Skin of body (tissue), 2 donors: ENCODE data around the gene KRT75. TPM values are rescaled to one million over a fixed set of nuclear protein-coding genes. Genes with fewer than 3 reads are reported as not detected.

ENCODE experiments used
- DNase-seq: peaks from one replicate; lab custom pipeline; 2025; lab: John Stamatoyannopoulos, UW
- total RNA-seq: library from RNA; depleted of rRNA; stranded (reverse); fragments of >200 nt; gene quantifications from one replicate; pipeline ENCODE4 v1.2.3, GENCODE V29; 2014

KRT75 gene
- total RNA-seq, 1 donor from 2014 or later, result 84.8 TPM

DNA sequence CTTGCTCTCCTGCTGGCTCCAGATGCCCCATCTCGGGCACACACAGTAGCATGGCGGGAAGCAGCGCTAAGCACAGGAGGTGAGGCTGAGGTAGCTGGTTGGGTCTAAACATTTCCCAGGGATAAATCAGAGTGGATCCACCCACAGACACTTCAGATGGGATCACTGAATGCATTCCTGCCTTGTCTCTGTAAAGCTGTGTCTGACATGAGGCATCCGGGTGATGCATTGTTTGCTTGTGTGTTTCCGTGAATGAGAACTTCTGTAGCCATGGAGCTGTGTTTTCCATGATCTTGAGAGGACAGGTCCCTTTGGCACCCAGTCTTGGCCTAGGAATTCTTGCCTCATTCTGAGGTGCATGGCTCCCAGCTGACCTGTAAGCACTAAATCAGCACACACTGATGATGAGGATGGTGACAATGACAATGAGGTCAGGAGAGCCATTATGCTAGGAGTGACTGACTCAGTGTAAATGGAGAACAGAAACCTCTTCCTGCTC lies 6.7 kb upstream of the KRT75 start:
- no peak for DNase-seq

DNA sequence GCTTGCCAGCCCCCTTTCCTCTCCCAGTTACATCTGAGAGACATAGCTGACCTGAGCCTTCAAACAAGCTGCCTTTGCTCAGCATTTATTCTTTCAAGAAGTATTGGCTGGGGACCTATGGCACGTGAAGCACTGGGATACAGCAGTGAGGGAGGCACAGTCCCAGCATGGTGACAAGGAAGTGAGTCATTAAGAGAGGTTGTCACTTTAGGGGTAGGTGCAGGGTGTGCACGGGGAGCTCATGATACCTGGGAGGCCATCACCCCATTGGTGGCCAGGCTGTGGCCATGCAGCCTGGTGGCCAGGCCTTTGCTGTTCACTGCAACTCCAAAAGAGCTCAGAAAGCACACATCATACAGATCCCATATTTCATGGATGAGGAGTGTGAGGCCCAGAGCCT lies 5.7 kb upstream of the KRT75 start:
- no peak for DNase-seq

DNA sequence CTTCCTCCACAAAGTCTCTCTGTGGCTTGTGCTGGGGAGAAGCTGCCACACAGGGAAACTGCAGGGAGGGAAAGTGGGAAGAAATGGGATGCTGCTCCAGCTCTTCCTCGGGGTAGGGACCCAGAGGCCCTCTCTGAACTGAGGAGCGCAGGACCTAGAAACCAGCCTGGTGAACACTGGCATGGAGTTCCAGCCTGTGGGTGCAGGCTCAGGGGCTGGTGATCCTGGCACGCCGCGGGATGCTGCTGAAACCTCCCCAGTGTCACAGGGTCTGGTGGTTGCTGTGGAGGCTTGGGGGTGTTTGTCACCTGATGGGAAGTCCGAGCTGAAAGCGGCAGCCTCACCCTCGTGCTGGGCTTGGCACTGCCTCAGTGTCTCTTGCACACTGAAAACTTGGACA lies 5.2 kb upstream of the KRT75 start:
- no peak for DNase-seq

DNA sequence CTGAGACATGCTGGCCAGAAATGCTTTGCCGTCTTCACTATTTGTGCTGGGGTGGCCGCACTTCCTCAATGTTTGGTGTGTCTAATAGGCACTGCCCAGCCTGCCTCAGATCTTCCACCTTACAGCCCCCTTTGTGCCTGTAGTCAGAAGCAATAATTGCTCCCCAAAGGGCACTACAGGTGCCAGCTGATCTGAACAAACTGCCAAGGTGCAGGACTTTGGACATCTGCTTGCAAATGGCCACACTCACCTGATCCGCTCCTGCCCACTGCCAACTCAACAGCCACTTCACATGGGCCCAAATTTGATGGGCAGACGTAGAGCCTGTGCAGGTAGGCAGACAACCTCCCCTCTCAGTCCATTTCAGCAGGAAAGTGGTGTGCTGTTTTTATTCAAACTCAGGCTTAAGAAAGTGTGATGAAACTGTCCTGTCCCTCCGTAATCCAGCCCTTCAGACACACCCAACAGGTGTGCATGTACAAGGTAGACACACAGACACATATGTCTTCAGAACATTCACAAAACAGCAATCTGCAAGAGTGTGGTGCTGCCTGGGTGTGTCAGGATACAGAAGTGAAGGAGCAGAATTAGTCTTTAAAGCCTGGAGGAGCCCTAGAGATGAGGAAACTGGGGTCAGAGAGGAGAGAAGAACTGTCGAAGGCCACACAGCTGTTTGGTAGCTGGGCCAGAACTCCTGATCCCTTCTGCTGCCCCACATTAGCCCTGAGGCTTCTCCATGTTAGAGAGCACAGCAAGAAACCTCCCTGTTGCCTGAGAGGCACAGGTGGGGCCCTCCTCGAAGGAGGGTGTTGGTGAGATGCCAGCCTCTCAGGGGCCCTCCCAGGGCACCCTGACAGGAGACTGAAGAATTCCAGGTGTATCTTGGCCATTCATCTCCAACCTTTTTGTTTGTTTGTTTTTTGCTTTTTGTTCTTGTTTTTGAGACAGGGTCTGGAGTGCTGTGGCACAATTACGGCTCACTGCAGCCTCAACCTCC lies 4.4 kb upstream of the KRT75 start:
- no peak for DNase-seq

DNA sequence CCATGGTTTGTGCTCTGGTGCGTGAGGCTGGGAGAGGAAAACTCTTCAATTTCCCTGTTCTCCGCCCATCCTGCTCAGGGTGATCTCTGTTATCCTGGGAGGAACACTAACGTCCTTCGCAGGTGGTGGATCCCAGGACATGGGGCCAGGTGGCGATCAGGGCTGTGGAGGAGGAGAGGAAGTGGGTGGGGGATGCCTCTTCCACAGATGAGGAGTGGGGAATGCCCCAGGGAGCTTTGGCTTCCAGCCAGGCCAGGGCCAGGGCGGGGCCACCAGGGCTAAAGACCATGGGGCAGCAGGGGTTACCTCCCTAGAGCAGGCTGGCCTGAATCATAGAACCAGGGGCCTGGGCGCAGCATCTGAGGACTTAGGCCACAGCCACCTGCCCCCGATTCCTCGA lies 3.3 kb upstream of the KRT75 start:
- DNase-seq, result no peak

DNA sequence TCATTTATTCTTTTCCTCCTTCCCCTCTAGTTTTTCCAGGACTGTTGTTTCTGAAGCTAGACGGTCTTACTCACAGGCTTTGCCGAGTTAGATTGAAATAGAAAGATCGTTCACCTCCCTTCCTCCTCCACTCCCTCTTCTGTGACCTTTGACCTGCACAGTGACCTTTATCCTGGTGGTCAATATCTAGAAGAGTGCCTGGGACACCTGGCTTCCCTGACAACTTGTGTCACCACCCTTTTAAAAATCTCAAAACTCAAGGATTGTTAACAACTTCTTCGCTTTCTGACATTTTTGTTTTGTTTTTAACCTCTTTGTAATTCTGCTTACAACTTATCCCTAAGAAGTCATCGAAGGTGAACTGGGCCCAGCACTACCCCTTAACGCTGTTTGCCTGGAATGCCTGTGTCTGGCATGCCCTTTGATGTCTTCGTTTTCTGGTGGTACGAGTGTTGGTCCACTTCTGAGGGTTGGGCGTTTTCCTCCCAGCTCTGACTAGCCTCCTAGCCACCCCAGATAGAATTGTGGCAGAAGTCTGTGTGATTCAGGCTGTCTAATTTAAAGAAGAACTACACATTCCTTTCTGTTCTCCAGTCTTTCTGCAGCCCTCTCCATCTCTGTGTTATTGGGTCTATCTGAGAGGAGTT lies 2.8 kb upstream of the KRT75 start:
- no peak for DNase-seq

DNA sequence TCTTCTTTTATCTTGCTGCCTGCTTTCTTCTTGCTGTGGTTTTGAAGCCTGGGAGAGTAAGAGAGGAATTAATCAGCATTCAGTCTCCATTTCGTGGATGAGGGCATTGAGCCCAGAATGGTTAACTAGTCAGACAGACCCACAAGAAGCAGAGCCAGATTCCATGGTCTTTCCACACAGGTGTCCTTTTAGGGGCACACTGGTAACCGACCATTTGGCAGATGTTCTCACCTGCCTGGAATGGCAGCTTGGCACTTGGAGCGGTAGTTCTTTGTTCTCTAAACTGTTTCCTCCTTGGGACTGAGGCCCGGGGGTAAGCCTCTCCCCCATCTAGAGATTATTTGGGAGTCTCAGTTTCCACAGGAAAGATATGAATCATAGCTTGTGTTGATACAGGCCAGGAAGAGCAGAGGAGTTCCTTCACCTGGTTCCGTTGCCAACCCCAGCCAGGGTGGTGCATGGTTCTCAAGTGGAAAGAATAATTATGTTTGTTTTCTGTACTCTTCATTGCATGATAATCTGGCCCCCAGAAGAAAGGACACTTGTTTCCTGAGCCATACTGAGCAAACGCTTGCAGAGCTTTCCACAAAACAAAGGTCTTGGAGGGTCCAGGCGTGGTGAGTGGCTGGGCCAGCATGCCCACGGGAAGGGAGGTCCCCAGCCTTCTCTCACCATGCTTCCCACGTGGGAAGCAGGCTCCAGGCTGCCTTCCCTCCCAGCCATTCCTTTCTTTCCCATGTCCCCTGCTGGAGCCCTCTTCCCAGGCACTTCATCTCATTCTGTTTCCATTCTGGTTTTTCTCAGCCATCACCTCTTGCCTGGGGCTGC lies 2.0 kb upstream of the KRT75 start:
- no peak for DNase-seq

DNA sequence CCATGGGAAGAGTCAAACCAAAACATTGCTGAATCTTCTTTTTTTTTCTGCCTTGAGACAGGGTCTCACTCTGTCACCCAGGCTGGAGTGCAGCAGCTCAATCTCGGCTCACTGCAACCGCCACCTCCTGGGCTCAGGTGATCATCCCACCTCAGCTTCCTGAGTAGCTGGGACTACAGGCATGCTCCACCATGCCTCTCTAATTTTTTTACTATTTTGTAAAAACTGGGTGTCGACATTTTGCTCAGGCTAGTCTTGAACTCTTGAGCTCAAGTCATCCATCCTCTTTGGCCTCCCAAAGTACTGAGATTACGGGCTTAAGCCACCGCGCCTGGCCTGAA lies 1.5 kb upstream of the KRT75 start:
- no peak for DNase-seq

DNA sequence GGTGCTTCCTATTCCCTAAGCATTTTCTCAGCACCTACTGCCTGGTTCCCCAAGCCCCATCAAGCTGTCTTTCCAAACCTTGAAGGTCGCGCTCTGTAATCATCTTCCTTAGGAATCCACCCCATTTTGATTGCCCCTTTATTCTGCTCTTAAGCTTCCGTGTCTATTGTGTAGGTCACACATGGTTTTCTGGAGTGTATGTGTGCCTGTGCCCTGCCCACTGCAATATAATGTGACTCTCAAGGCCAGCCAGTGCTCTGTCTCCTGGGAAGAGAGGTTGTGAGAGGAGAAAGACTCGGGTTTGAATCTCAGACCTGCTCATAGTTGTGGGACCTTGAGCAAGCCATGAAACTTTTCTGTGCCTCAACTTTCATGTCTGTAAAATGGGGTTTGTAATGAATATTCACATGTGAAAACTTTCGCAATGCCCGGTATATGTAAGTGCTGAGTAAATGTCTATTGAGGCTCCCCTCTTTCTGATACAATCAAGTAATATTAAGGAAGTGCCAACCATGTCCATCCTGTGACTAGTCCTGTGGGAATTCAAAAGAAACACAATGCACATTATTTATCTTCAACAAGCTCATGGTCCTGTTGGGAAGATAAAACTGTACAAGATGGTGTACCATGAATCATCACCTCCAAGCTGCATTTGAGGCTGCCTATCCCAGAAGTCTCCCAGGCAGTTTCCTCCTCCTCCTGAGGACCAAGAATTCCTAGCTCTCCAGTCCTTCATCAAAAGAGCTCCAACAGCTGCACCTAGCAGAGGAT lies 774 bp upstream of the KRT75 start:
- no peak for DNase-seq

DNA sequence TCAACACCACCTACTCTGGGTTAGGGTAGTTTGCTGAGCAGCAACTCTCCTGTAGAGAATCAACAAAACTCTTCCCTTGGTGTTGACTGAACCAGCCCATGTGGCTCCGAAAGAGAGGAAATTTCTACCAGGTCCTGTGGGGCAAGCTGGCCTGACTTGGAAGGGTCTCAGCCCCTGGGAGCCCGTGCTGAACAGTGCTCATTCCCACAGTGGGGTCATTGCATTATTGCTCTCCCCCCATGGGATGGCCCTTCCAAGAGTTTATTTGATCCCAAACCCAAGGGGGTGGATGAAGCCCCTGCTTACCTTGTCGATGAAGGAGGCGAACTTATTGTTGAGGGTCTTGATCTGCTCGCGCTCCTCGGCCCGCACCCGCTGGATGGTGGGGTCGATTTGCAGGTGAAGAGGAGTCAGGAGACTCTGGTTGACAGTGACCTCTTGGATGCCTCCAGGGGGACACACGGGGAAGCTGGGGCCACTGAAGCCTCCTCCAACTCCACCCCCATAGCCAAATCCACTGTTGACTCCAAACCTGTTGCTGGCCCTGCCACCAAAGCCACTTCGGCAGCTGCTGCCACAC lies 580 bp downstream of the KRT75 start:
- no peak for DNase-seq

DNA sequence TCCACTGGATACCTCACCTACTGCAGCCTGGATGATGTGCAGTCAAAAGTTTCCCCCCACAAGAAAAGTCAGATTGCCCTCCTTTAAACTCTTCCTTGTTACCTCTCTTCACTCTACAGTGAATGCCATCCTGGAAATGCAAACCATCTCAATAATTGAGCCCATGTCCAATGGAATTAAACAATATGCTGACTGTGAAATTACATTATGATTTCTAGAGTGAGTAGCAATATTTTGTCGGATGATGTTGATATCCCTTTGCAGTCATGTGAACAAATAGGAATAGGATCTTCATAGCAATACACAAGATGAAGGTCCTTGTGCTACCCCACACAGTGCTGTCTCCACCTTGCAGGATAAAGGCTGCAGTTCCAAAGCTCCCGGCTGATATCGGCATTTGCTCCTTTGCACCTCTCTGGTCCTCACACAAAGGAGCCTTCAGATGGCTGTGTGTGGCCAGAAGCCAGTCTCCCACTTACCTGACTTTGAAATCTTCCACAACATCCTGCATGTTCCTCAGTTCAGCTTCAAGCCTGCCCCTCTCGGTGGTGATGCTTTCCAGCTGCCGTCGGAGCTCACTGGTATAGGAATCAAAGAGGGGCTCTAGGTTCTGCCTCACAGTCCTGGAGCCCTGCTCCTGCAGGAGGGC lies 1.5 kb downstream of the KRT75 start:
- no peak for DNase-seq

DNA sequence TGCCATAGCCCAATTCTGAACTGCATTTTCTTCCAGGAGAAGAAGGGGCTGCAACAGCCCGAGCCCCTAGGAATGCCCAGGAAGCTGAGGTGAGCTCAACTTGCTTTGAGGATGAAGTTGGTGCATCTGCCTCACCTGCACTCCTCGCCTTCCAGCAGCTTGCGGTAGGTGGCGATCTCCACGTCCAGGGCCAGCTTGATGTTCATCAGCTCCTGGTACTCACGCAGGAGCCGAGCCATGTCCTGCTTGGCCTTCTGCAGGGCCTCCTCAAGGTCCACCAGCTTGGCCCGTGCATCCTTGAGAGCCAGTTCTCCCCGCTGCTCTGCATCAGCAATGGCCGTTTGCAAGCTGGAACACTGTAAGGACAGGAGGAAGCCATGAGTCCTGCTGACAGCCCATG lies 6.0 kb downstream of the KRT75 start:
- DNase-seq, result no peak

DNA sequence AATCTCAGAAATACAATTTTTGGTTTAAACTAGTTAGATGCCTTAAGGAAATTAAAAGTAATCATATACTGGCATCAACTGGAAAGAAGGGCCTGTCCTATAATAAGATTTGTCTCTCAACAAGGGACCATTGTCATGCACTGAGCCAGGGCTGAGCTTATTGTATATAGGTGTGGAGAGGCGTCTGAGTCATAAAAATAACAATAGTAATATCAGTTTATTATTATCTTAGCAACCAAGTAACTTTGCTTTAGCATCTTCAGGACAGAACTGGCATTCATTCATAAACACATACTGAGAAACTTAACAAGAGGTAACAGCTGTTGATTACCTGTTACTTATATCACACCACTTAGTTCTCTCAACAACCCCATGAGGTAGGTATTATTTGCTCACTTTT lies 7.1 kb downstream of the KRT75 start:
- no peak for DNase-seq

DNA sequence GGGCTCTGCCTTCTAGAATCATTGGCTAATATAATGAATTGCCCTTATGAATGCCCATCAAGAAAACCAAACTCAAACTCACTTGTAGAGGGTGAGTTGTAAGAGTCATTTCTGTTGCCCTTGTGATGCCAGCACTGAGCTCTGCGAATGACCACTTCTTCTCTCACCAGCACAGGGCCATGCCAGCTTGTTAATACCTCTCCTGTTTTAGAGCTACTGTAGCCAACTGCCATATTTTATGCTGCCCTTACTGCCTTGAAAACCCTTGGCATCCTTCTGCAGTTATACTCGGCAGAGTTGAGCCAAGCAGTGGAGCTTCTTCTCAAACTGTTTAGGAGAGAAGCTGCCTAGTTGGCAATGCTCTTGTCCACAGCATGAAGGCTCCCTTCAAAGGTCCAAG lies 8.1 kb downstream of the KRT75 start:
- DNase-seq, result no peak

DNA sequence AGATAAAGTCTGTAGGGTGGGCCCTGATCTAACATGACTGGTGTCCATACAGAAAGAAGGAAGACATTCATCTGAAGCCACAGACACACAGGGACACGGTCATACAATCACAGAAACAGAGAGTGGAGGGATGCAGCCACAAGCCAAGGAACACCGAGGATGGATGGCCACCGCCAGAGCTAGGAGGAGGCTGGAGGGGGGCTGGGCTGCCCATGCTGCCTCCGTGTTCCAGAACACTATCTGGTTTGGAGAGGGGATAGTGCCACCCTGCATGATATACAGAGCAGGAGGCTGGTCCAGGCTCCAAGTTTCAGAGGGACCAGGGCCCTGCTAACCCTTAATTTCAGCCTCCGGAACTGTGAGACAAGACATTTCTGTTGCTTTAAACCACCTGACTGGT lies 8.7 kb downstream of the KRT75 start:
- DNase-seq, result no peak

DNA sequence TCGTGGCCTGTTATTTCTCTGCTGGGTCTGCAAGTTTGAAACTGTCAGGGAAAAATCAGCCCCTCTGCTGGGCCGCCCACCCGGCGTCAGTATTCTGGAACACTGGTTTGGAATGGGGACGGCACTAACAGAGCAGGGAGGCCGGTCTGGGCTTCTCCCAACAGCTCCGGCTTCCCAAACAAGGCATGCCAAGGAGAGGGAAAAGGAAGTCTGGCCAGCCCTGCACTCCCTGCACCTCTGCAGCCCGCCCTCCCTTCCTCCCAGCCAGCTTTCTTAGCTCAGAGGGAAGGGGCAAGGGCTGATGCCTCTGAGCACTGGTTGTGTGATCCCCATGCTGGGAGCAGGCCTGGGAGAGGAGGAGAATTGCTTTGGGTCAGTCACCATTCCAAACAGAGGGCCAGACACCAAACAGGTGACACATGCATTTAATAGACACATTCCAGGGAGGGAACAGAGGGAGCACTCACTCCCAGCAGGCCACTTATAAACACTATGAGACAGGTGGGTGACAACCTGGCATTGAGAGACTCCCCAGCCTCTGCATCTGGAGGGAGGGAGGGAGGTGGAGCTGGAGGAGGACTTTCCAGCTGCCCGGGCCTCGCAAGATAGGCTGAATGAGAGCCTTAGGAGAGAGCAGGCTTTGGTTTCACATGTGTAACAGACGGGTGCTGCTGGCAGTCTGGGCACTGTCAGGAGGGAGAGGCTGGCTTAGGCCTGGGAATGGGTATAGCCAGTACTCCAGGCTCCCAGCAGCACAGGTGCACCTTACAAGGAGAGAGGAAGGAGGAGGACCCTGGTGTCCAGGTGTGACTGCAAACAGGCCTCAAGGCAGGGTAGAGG lies 10.3 kb downstream of the KRT75 start:
- DNase-seq, result no peak

DNA sequence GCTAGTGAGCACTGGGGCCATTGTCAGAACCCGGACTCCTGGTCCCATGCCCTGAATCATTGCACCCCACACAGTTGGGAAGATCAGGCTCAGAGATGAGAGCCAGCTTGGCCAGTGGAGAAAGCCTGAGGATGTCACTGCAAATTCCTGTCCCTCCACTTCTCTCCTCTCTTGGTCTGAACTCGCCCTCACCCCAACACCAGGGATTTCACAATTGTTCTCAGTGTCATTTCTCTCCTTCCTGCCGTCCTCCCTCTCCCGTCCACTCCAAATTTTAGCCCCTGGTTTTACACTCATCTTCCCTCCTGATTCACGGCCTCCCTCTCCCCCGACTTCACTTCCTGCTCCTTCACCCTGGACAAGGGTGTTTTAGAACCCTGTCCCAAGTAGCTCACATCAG lies 11.1 kb downstream of the KRT75 start:
- no peak for DNase-seq

DNA sequence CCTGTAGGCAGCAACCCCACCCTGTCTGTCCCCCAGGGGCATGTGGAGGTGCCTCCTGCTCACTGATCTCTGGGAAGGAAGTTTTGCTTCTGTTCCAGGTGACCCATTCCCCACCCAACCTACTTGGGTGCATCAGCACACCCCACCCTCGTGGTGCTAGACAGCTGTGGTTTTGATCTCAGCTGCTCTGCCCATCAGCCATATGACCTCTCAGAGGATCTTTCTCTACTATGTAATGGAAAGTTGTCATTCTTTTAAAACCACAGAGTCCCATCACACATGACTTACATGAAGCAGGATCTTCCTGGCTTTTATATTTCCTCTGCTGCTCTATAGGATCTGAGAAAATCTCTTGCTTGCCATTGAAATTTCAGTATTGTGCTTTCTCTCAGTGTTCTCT lies 14.5 kb downstream of the KRT75 start:
- no peak for DNase-seq

DNA sequence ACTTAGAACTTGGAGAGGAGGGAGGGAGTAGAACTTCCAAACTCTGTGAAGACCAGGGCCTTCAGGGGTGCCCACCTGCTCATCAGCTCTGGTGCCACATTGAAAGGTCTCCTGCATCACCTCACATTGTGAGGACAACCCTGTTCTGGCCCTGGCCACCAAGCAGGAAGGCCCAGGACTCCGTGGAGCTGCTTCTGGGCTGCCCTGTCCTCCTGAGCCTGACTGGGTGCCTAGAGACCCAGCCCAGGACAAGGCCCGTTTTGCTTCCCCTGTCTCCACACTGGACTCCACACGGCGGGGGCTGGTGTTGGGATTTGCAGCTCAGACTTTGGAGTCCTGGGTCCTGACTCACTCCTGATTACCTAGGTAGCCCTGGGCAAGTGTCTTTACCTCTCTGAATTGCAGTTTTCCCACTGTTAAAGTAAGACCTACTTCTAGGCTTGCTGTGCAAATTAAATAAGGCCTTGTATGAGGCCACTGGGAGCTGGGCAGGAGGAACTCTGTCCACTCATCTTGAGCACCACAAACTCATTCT lies 15.5 kb downstream of the KRT75 start:
- no peak for DNase-seq
